ENCODE data around the gene GALNT8. TPM values are rescaled to one million over a fixed set of nuclear protein-coding genes. Genes with fewer than 3 reads are reported as not detected.
A peak's percentile ranks its signal among the peaks of the same experiment; 100 is the strongest.

Gene GALNT8
- total RNA-seq, 1 donor from 2014 or later = 2.7 TPM

- DNase-seq (ENCODE audit: missing footprints) = peak; percentile 62
- ATAC-seq = peak; percentile 83
These were observed 97.7 kb downstream of the GALNT8 start for GRCh38 chr12:4817880-4818279.

GRCh38 chr12:4819654-4820053, 99.5 kb downstream of the GALNT8 start:
- no peak for DNase-seq (ENCODE audit: missing footprints)
- ATAC-seq = no peak
- intact Hi-C loops (cut with DNase I) = no loop called here

More at GRCh38 chr12:4817880-4818279, 97.7 kb downstream of the GALNT8 start:
- intact Hi-C loops (cut with DNase I) = no loop called here

- intact Hi-C loops (cut with DNase I) = no loop called here
- DNase-seq (ENCODE audit: missing footprints) (no peak), ATAC-seq (no peak)
These were observed 100.8 kb downstream of the GALNT8 start for GRCh38 chr12:4820971-4821370.

Other genes with a start within 250 kb of the GALNT8 start
- gene RAD51AP1, start 181.5 kb upstream of the GALNT8 start, total RNA-seq = 1.5 TPM
- gene DYRK4, start 158.2 kb upstream of the GALNT8 start, total RNA-seq = 22.7 TPM
- gene AKAP3, start 71.3 kb upstream of the GALNT8 start, total RNA-seq = 2.5 TPM
- 343 TPM for gene NDUFA9, start 71.3 kb upstream of the GALNT8 start, total RNA-seq
- gene KCNA1, start 189.5 kb downstream of the GALNT8 start, total RNA-seq = not detected

Measured in Right ventricle myocardium inferior (tissue), 1 donor.